ENCODE measurements around the gene PXN.

PXN gene

DNA sequence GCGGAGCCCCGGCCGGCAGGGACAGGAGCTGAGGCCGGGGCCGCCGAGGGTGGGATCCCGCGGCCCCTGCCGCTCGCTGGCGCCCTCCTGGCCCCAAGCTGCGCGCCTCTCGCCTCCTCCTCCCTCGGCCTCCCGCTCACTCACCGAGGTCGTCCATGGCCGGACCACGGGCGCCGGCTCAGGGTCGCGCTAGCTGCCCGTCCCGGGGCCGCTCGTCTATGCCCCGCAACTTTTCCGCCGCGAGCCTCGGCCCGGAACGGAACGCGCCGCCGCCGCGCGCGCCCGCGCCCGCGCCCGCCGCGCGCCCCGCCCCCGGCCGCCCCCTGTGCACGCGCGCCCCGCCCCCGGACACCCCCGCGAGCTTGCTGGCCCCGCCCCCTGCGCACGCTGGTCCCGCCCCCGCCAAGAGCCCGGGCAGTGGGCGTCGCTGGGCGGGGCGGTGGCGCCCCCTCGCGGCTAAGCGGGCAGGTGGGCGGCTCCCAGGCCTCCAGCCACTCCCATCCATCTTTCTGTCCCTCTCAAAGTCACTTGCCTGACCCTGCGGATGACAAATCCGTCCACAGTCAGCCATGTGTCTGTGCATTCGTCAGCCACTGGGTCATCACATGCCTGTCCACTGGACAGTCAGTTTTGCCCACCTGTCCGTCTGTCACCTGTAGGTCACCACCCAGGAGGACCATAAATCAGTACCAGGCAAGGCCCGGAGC is at the start of gene PXN:
PXN (minus strand) TSS at position 258 of the 707 bp plus-strand sequence; CDS start at position 157, 101 bp downstream.
- no peak for DNase-seq

DNA sequence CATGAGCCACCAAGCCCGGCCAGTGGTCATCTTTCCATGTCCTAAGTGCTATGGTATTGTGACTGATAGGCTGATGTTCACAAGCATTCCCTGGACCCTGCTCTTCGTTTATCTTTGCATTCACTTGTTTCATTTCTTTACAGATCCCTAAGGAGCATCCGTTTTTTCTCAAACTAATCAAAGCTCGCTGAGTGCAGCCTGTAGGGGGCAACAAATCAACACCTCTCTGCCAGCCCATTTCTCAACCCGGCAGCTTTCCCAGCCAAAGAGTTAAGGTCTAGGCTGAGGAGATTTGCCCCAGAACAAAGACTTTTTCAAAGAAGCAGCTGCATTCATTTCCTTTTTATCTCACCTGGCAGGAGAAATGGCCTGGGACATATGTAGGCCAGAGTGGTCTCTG is 48.7 kb upstream of the PXN start:
- no peak for DNase-seq

DNA sequence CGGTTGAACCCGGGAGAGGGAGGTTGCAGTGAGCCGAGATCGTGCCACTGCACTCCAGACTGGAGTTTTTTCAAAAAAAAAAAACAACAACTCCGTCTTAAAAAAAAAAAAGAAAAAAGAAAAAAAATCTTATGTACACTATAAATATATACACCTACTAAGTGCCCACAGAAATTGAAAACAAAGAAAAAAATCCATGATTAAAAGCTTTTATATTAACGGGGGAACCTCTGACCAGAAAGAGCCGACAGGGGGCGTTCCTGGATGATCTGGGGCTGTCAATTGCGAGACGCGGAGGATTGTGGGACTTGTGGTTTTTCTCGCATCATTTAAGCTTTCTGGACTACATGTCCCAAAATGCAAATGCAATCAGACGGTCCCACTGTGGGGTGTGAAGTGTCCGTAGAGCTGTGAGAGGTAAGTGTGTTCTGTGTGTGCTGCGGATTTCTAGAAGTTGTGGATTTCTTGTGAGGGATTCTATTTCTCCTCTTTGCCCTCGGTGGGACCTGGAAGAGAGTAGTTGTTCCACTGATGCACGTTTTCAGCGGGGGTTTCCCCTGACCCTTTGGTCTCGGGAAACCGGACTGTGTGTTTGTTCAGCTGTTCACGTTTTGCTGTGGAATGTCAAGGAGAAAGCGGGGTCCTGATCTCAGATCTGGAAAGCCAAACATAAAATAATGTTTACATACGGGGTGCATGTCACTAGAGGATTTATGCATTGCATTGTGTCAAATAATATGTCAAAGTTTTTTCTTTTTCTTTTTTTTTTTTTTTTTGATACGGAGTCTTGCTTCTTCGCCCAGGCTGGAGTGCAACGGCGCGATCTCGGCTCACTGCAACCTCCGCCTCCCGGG is 36.7 kb upstream of the PXN start, which contains the start of gene SIRT4:
SIRT4 (plus strand) TSS at position 360 of the 854 bp plus-strand sequence. CDS start 1,241 bp downstream, outside the sequence.
- DNase-seq, result peak; percentile 86

DNA sequence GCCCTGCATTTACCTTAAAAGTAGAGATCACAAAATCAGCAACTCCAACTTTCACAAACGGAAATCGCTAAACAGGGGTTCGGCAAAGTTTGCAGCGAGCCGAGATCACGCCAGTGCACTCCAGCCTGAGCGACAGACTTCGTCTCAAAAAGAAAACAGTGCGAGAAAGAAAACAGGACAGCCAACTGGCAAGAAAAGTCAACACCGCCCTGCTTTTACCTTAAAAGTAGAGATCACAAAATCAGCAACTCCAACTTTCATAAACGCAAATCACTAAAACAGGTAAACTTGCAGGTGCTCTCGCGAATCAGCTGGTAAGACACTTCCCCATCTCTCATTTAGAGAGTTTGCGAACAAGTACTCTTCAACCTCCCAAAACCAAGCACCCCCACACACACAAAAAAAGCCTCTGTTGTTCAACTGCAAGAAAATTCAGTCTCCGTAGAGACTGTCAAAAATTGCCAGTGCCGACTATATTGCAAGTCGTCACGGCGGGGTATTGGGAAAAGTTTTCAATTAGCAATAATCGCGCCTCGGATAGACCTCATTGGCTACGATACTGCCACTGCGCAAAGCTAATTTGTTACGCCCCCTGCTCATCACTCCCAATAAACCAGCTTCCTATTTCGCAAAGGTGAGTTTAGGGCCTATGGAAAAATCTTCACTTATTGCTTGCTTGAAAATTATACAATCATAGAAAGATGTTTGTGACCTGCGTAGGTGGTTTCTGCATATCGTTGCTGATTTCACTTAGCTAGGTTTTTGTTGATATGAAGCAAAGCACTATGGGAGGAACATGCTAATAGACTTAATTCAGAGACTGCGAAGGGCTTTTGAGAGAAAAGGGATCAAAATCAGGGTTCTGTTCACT is 27.4 kb upstream of the PXN start, which contains the start of gene RNU4-1:
RNU4-1 (minus strand) TSS at position 577 of the 871 bp plus-strand sequence.
- peak; percentile 93 for DNase-seq

DNA sequence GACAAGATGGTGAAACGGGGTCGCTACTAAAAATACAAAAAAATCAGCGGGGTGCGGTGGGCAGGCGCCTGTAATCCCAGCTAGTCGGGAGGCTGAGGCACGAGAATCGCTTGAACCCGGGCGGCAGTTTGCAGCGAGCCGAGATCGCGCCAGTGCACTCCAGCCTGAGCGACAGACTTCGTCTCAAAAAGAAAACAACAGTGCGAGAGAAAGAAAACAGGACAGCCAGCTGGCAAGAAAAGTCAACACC is 26.8 kb upstream of the PXN start:
- no peak for DNase-seq

DNA sequence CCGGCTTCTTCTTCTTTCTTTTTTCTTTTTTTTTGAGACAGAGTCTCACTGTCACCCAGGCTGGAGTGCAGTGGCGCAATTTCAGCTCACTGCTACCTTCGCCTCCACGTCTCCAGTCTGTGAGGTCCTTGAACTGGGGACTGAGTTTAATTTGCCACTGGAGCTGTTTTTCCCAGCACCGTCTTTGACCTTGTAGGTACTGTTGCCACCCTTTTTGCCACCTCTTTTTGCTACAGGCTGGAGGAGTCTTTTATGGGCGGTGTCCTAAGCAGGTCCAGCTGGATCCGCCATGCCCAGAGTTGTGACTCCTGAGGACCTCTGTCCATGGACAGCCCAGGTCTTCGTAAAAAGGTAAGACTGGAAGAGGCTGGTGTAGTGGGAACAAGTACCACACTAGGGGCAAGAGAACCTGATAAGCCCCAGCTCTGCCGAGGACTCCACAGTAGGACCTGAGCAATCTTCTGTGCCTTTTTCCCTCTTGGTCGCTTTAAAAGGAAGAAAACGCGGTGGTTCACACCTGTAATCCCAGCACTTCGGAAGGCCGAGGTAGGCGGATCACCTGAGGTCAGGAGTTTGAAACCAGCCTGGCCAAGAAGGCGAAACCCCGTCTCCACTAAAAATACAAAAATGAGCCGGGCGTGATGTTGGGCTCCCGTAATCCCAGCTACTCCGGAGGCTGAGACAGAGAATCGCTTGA is 25.2 kb upstream of the PXN start:
- no peak for DNase-seq

DNA sequence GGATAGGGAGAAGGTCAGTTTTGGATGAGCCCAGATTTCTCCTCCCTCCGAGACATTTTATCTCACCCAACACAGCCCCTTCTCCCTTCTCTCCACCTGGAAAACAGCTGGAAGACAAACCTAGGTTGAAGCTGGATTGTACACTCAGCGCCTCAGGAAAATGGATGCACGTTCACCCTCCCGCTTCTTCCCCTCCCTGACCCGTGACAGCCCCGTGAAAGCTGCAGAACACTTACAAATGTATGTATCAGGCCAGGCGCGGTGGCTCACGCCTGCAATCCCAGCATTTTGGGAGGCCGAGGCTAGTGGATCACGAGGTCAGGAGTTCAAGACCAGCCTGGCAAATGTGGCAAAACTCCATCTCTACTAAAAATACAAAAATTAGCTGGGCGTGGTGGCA is 22.0 kb upstream of the PXN start:
- no peak for DNase-seq

DNA sequence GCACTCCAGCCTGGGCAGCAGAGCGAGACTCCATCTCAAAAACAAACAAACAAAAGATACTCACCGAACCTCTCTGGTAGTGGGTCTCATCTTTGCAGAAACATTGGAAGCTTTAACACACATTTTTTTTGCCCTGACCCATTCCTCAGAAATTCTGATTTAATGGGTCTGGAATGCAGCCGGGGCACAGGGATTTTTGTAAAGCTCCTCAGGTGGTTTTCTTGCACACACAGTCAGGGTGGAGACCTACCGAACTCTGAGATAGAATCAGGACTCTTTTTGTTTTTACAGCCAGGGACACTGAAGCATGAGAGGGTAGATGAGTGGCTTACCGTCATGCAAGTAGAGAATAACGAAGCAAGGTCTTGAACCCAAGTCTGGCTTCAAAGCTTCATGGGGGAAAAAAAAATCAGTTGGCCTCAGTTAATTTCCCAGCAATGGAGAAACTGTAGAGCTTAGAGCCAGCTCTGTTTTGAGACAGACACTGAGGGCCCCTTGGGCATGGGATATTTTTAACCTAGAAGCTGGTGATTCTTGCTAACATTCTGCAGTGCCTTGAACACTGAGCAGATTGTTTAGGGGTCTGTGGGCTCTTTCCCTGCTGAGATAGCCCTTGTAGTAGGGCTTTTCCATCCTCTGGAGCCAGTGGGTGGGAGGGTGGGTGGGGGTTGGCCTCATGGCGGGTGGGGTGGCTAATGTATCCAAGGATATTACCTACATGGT is 21.4 kb upstream of the PXN start:
- DNase-seq, result no peak

DNA sequence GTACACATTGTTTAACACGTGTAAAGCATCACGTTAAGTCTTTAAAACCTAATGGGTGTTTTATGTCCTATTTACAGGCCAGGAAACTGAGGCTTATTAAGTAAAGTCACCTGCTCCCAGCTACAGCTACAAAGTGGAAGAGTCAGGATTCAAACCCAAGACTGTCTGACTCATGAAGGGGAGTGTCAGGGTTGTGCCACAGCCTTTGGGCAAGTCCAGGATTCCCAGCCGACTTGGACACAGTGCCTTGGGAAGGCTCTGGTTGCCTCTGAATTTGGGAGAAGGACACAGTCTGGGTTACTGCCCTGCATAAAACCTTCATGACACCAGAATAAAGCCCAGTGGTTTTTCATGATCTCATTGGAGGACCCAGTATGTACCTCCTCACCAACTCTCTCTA is 18.9 kb upstream of the PXN start:
- DNase-seq, result no peak

DNA sequence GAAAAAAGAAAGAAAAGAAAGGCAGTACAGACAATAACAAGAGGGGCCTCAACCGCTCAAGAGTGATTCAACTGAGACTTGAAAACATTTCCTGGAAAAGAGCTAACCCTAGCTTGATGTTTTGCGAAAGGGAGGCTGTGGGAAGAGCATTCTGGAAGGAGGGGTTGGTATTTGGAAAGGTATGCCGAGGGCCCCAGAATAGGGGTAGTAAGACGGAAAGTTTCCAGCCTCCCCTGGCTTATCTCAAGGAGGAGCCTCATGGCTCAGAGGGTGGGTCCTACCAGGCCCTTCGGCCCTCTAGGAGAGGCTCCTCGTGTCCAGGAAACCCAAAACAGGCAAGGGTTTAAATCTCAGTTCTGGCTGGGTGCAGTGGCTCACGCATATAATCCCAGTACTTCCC is 17.8 kb upstream of the PXN start:
- DNase-seq, result no peak

DNA sequence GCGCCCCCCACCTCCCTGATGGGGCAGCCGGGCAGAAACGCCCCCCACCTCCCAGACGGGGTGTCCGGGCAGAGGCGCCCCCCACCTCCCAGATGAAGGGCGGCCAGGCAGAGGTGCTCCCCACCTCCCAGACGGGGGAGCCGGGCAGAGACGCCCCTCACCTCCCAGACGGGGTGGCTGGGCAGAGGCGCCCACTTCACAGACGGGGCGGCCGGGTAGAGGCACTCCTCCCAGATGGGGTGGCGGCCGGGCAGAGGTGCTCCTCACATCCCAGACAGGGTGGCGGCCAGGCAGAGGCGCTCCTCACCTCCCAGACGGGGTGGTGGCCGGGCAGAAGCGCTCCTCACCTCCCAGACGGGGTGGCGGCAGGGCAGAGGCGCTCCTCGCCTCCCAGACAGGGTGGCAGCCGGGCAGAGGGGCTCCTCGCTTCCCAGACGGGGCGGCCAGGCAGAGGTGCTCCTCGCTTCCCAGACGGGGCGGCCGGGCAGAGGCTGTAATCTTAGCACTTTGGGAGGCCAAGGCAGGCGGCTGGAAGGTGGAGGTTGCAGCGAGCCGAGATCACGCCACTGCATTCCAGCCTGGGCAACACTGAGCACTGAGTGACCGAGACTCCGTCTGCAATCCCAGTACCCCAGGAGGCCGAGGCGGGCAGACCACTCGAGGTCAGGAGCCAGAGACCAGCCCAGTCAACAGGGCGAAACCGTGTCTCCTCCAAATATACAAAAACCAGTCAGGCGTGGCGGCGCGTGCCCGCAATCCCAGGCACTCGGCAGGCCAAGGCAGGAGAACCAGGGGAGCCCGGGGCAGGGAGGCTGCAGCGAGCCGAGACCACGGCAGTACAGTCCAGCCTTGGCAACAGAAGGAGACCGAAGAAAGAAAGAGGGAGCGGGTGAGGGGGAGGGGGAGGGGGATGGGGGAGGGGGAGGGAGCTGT is 12.9 kb upstream of the PXN start:
- no peak for DNase-seq

DNA sequence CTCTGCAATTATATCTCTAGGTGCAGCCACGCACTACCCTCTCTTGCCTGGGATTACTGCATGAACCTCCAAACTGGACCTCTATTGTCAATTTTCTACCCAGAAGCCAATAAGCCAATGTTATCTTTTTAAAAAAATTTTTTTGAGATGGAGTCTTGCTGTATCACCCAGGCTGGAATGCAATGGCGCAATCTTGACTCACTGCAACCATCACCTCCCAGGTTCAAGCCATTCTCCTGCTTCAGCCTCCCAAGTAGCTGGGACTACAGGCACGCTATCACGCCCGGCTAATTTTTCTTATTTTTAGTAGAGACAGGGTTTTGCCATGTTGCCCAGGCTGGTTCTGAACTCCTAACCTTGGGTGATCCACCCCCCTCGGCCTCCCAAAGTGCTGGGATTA is 11.2 kb upstream of the PXN start:
- DNase-seq, result no peak

DNA sequence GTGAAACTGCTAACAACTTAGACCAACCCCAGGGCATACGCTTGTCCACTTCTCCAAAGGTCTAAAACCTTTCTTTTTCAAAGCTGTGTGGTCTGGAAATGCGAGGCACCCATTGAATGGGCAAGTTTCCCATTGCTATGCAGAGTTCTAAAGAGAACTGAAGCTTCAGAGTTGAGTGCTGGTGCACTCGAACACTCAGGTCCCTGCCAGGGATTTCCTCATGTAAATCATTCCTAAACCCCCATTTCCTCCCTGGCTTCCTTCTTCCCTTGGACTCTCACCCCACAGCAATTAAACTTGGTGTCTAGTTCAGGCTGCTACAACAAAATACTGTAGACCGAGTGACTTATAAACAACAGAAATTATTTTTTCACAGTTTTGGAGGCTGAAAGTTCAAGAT is 2.2 kb upstream of the PXN start:
- no peak for DNase-seq

DNA sequence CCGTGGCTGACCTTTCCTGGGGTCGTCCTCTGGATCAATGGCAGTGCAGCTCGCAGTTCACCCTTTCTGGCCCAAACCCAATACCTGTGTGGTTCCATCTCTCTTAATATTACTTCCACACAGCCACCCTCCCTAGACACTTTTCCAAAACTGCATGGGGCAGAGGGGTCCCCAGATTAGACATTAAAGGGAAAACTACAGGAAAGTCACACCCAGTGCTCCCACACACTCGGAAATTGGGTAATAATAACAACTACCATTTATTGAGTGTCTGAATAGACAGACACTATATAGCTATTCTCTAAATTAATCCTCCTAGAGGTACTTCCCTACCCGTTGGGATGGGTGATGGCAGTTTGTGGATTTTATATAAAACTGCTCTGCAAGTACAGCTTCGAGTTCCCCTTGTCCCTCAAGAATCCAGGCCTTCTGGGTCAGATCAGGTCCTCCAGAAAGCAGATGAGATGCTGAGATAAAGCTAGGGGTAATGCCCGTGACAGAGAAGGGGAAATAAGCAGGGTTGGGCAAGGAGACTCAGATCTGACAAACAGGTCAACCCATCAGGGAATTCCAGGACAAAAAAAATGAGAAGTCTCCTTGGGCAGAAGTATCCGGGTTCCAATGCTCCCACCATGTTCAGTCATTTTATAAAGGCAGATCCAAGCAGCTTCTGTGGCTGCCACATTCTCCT is 795 bp upstream of the PXN start:
- DNase-seq, result no peak

DNA sequence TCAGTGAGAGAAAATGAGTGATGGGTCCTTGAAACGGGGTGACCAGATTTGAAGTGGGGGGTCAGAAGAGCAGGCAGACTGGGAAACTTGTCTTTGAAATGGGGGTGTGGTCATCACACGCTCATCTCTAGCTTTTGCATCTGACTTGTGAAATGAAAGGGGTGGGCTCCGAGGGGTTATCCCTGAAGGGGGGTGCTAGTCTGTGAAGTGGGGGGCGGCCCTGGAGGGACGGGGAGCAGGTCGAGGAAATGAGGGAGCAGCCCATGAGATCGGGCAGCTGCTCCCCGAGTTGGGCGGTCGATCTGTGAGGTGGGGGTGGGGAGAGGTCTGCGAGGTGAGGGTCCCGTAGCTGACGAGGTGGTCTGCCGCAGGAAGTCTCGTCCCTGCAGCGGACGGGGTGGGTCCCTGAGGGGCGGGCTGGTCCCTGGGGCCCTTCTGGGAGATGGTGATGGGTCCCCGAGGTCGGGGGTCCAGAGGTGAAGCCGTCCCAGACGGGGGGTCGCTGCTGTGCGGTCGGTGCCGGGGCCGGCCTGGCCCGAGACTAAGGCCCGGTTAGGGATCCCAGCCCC is 542 bp downstream of the PXN start:
- no peak for DNase-seq

DNA sequence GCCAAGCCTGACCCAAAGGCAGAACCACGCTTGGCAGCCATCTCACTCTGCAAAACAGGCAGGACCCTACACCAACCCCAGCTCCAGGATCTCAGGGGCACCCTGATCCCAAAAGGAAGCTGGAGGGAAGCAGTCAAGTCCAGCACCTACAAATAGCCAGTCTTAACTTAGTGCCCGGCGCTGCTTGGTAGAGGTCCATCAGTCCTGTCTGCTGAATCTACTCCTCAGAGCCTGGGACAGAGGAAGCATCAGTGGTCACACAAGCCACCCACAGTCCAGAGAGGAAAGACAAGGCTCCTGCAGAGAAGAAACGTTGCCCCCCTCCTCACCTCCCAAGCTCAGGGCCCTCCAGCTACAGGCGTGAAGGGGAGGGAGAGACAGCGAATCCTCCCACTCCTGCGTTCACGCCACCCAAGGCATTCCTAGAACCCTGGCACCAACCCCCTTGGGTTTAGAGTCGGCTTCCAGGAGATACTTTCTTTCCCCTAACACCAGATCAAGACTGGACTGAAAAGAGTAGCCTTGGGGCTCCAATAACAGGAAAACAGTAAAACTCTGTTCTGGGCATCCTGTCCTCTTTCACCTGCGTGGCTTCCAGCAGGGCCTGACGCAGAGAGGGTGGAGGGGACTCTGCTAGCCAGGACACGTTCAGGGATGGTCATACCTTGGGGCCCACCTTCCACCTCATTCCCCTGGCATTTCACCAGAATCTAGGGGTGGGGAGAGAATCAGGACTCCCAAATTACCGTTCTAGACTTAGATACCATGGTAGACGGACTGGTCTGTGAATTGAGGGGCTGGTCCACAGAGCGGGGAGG is 1.2 kb downstream of the PXN start:
- DNase-seq, result no peak

DNA sequence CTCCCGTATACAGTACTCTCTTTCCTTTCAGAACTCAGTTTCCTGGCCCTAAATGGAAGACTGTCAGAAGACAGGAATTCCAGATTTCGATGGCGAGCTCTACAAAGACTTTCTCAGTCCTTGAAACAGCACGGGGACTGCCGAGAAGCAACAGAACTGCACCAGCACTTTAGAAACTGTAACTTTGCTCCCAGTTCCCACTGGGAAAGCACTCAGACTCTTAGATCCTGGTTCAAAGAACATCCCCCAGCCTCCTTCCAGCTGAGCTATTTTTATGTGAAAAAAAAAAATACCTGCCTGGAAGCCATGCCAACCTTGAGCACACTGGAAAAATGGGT is 1.8 kb downstream of the PXN start:
- DNase-seq, result no peak

DNA sequence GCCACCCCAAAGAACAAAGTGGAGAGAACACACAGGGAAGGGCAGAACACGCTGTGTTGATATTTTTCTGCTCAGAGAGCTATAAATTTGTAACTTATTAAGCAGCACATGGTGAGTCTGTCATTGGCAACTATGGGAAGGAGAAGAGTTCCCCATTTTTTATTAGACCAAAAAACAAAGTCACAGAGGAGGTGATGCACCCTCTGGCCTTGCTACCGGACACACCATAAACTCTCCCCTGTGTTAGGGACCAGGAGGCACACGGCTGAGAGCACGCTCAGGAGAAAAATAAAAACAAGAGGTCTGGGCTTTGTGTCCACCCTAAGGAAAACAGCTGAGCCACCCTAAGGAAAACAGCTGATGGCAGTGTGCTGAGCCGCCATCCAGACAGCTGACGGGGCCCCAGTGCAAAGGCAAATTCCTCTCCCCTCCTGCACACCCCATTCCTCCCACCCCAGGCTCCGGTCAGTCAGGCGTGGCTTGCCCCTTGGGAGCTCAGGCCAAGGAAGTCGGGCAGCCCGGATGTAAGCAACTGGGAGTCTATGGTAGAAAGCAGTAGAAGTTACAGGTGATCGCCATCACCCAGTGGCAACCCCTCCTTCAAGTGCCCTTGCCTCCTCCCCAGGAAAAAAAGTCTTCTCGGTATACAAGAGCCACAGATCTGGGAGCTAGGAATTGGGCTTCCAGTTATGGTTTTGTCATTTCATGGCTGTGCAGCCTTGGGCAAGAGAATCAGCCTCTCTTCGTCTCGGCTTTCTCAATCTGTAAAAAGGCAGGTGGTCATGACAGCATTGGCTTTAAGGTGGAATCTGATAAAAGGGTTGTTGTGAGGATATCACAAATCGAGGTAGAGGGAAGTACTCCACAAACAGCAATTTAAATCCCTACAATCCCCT is 2.4 kb downstream of the PXN start:
- no peak for DNase-seq

Measured in DMS79 (cell line).